ENCODE results near the gene AGT. TPM values are rescaled to one million over a fixed set of nuclear protein-coding genes. Genes with fewer than 3 reads are reported as not detected.

The AGT gene
- total and polyA plus RNA-seq, 2 experiments from 2014 or later: 0.11 TPM; not detected in 1

- Mint-ChIP-seq H3K27ac (no peak overlapping the region), H3K36me3 (ENCODE audit: low read depth) (peaks cover 47% of the 10 kb centered on the region), H3K27me3 (ENCODE audit: insufficient read depth, low read depth, poor library complexity) (peaks cover 3% of the 10 kb centered on the region), H3K4me1 (no peaks in the 10 kb centered on the region), H3K9me3 (no peaks in the 10 kb centered on the region), H3K4me3 (no peak overlapping the region)
- H3K4me1 ChIP-seq (ENCODE audit: insufficient read depth): no peaks in the 10 kb centered on the region
- no peak for ATAC-seq
- no peak for DNase-seq (ENCODE audit: low spot score)
- TF ChIP-seq ETS1 (IDR thresholded peaks at IDR 0.05): no peak
- no peak overlapping the region for H2AFZ ChIP-seq
- H4K20me1 ChIP-seq (replicated peaks; ENCODE audit: insufficient read depth): 0 out of 2 replicates have a peak, but pooled peaks cover 2% of the 10 kb centered on the region
- H3K4me3 ChIP-seq: no peak overlapping the region
- H3K79me2 ChIP-seq (replicated peaks; ENCODE audit: insufficient read depth): no peaks in the 10 kb centered on the region
- H3K27me3 ChIP-seq (ENCODE audit: insufficient read depth): no peaks in the 10 kb centered on the region
- H3K36me3 ChIP-seq (ENCODE audit: insufficient read depth): peaks cover 30% of the 10 kb centered on the region
- H3K4me2 ChIP-seq: no peak overlapping the region
- H3K27ac ChIP-seq (ENCODE audit: low read depth): no peak overlapping the region
- no peaks in the 10 kb centered on the region for H3F3A ChIP-seq (replicated peaks; ENCODE audit: low read depth)
- no peaks in the 10 kb centered on the region for H3K9me2 ChIP-seq (ENCODE audit: insufficient read depth)
Observed at GRCh38 chr1:230668227-230668626, 45.7 kb downstream of the AGT start.

DNA sequence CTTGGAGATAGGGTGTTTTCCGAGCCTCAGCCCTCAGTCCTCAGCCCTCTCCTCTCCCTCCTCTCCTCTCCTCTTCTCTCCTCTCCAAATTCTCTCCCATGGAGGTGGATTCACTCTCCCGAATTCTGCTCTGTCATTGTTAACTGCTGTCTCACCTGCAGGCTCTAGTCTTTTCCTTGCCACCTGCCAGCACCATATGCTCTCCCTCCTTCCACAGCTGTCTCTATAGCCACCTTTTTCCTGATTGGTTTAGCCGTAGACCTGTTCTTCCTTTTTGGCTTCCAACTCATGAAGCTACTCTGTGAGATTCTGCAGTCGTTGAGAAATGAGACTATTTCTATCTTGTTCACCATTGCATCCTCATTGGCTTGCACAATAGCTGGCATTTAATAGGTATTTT, 51.9 kb downstream of the AGT start:
- Mint-ChIP-seq H3K36me3 (ENCODE audit: low read depth) (peaks cover 36% of the 10 kb centered on the region), H3K9me3 (no peaks in the 10 kb centered on the region), H3K4me1 (peaks cover 14% of the 10 kb centered on the region), H3K4me3 (no peak overlapping the region), H3K27me3 (ENCODE audit: insufficient read depth, low read depth, poor library complexity) (no peaks in the 10 kb centered on the region), H3K27ac (peak overlapping the region; percentile 84)
- Histone ChIP-seq H3K27me3 (ENCODE audit: insufficient read depth) (no peaks in the 10 kb centered on the region), H2AFZ (no peak overlapping the region), H3F3A (replicated peaks; ENCODE audit: low read depth) (no peaks in the 10 kb centered on the region), H3K4me3 (no peak overlapping the region), H3K4me1 (ENCODE audit: insufficient read depth) (peaks cover 6% of the 10 kb centered on the region; the same call in 1 of the 2 replicates), H3K9me2 (ENCODE audit: insufficient read depth) (no peaks in the 10 kb centered on the region), H3K4me2 (no peak overlapping the region), H3K27ac (ENCODE audit: low read depth) (no peak overlapping the region), H3K36me3 (ENCODE audit: insufficient read depth) (peaks cover 36% of the 10 kb centered on the region), H4K20me1 (replicated peaks; ENCODE audit: insufficient read depth) (peaks cover 16% of the 10 kb centered on the region; the same call in 1 of the 2 replicates), H3K79me2 (replicated peaks; ENCODE audit: insufficient read depth) (peaks cover 20% of the 10 kb centered on the region)
- no peak; the same call in 2 of the 3 replicates for ATAC-seq
- TF ChIP-seq CTCF (conservative IDR thresholded peaks at IDR 0.05; ENCODE audit: low read depth in 2 of 2): no peak
- no peak for TF ChIP-seq EZH2phosphoT487 (IDR thresholded peaks at IDR 0.05; ENCODE audit: unreplicated experiment)
- TF ChIP-seq, protein P1, sequence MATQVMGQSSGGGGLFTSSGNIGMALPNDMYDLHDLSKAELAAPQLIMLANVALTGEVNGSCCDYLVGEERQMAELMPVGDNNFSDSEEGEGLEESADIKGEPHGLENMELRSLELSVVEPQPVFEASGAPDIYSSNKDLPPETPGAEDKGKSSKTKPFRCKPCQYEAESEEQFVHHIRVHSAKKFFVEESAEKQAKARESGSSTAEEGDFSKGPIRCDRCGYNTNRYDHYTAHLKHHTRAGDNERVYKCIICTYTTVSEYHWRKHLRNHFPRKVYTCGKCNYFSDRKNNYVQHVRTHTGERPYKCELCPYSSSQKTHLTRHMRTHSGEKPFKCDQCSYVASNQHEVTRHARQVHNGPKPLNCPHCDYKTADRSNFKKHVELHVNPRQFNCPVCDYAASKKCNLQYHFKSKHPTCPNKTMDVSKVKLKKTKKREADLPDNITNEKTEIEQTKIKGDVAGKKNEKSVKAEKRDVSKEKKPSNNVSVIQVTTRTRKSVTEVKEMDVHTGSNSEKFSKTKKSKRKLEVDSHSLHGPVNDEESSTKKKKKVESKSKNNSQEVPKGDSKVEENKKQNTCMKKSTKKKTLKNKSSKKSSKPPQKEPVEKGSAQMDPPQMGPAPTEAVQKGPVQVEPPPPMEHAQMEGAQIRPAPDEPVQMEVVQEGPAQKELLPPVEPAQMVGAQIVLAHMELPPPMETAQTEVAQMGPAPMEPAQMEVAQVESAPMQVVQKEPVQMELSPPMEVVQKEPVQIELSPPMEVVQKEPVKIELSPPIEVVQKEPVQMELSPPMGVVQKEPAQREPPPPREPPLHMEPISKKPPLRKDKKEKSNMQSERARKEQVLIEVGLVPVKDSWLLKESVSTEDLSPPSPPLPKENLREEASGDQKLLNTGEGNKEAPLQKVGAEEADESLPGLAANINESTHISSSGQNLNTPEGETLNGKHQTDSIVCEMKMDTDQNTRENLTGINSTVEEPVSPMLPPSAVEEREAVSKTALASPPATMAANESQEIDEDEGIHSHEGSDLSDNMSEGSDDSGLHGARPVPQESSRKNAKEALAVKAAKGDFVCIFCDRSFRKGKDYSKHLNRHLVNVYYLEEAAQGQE (IDR thresholded peaks at IDR 0.05; ENCODE audit: unreplicated experiment): no peak
- no peak for TF ChIP-seq EZH2 (IDR thresholded peaks at IDR 0.05; ENCODE audit: low read depth, unreplicated experiment)
- TF ChIP-seq JUNB (IDR thresholded peaks at IDR 0.05; ENCODE audit: unreplicated experiment): no peak
- no peak for DNase-seq (ENCODE audit: low spot score)
